Hippocampal formation (tissue), 2 donors: ENCODE data around the gene EIF3M.

Source experiments
- DNase-seq, 2 donors: peaks; one replicate each; lab custom pipeline; 2025; lab: John Stamatoyannopoulos, UW

Gene EIF3M

DNA sequence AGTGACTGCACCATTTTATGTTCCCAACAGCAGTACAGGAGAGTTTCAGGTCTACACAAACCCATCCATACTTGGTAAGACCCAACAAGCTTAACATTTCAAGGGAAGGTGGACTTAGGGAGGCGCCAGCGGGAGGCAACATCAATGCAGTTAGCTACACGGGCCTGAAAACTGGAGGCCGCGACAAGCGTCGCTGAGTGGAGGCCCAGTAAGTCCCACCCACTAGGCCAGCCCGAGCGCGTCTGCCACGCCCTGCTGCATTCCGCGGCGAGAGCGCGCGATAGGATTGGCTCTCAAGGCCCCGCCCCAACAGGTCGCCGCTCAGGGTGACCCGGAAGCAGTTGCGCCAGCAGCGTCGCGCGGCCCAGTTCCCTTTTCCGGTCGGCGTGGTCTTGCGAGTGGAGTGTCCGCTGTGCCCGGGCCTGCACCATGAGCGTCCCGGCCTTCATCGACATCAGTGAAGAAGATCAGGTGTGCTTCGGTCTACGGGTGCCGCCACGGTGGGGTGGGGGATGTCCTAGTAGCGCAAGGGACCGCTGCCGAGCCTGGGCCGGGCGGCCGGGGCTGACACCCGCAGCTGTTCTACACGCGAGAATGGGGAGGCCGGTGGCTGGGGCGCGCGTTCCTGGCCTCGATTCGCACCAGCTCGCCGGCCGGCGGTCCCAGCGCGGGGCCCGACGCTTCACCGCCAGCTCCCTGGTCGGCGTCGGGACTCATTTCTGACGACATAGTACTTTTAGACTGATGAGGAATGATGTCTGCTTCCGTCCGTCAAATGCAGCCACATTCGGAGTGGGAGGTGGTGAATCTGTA, at the start of gene EIF3M:
Gene EIF3M (plus strand): TSS at position 373 of the 813 bp plus-strand sequence. CDS start 57 bp downstream, at position 430.
- peak; percentile 88 to 94 for DNase-seq

GRCh38 chr11:32538804-32539203, 44.8 kb upstream of the EIF3M start:
- DNase-seq: no peak

- no peak for DNase-seq
Observed at GRCh38 chr11:32549611-32550187, 33.9 kb upstream of the EIF3M start.

DNA sequence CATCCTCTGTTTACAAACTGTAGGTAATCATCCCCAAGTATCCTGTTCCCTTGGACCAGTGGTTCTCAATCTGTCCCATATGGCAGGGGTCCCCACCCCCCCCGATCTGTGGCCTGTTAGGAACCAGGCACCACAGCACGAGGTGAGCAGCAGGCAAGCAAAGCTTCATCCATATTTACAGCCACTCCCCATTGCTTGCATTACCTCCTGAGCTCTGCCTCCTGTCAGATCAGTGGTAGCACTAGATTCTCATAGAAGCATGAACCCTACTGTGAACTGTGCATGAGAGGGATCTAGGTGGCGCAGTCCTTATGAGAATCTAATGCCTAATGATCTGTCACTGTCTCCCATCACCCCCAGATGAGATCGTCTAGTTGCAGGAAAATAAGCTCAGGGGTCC, 33.4 kb upstream of the EIF3M start:
- DNase-seq: no peak

DNA sequence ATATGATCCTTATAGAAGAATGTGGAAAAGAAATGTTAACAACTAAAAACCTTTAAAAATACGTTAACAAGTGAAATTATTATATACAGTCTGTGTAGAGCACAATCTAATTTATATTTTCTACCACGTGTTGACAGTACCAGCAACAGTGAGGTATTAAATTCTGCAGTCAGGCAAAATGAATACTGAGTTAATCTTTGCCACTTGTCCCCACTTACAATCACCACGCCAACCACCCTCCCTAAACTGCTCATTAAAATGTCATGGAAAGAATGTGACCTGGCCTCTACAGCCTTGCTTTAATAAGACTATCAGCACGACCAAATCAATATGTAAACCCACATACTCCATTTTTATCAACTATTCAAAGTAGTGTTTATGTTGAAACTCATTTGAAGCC, 28.5 kb upstream of the EIF3M start:
- no peak for DNase-seq

- DNase-seq: no peak
Observed at GRCh38 chr11:32555895-32556294, 27.7 kb upstream of the EIF3M start.

GRCh38 chr11:32561835-32562234, 21.8 kb upstream of the EIF3M start:
- DNase-seq: no peak

DNA sequence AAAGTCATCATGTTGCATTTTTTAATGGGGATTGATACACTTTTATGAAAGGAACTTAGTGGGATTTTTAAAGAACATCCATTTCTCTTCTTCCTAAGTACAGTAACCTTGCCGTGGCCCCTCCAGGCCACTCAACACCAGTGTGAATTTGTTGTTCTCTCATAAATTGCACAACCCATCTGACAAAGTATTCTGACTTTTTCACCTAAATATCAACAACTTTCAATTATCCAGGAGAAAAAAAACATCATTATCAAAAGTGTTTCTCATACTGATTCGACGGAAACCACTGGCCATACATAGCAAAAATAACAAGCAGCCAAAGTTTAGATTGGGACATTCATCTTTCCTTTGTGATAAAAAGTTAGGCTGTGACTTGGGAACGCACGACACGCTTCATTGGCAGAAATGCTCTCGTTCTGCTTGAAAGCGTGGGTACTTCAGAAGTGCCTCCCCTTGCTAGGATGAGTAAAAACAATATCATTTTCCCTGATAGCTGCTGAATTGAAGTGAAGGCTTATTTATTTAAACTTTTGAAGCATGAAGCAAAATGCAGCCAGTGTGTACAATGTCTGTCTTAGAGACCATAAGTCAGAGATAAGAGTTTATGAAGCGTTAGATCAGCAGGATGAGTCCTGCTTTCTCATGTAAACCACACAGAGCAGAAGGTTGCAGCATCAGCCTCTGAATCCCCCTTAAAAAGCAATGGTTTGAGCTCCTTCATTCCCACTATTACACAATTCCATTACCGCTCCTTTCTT, 20.6 kb upstream of the EIF3M start:
- no peak for DNase-seq

- no peak for DNase-seq
Observed at GRCh38 chr11:32563600-32563959, 20.1 kb upstream of the EIF3M start.

DNA sequence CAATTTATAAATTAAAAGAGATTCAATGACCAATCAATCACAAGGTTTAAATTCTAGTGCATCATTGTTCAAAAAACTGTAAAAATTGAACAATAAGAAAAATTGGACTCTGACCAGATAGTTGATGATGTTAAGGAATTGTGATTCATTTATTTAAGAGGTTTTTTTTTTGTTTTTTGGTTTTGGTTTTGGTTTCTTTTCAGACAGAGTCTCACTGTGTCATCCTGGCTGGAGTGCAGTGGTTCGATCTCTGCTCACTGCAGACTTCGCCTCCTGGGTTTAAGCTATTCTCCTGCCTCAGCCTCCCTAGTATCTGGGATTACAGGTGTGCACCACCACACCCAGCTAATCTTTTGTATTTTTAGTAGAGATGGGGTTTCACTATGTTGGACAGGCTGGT, 17.1 kb upstream of the EIF3M start:
- DNase-seq: no peak

- DNase-seq: no peak
Observed at GRCh38 chr11:32567154-32567553, 16.5 kb upstream of the EIF3M start.

- no peak for DNase-seq
Observed at GRCh38 chr11:32569313-32569881, 14.2 kb upstream of the EIF3M start.

- no peak for DNase-seq
Observed at GRCh38 chr11:32571039-32571438, 12.6 kb upstream of the EIF3M start.

- no peak for DNase-seq
Observed at GRCh38 chr11:32573228-32573627, 10.4 kb upstream of the EIF3M start.

GRCh38 chr11:32574421-32574820, 9.2 kb upstream of the EIF3M start:
- no peak for DNase-seq

DNA sequence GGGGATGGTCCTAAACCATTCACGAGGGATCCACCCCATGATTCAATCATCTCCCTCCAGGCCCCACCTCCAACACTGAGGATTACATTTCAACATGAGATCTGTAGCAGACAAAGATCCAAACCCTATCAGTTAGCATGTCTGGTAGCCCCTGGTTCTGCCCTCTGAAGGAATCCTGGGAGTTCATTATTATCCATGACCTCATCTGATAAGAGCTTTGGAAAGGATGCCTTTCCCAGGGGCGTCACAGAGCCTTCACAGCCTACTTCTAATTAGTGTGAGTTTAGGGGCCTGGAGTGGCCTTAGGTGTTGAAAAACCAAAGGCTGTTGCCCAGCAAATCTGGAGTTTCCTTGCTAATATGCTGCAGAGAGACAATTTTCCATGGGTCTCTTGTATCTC, 8.6 kb upstream of the EIF3M start:
- no peak for DNase-seq

DNA sequence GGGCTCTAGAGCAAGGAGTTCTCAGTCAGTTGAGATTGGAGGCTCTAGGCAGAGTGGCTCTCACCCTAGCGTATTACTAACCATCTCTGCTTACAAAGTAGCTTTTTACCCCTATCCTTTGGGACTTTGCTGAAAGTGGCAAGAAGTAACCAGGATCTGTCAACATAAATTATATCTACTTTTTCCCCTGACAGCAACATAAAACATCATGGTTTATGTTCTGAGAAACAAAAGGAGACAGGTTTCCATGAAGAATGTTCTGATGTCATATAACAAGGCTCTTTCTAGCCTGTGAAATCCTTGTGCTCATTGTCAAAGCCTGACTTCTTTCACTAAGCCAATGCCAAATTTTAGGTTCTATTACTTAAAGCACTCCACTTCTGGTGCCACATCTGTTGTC, 7.2 kb upstream of the EIF3M start:
- DNase-seq: no peak

DNA sequence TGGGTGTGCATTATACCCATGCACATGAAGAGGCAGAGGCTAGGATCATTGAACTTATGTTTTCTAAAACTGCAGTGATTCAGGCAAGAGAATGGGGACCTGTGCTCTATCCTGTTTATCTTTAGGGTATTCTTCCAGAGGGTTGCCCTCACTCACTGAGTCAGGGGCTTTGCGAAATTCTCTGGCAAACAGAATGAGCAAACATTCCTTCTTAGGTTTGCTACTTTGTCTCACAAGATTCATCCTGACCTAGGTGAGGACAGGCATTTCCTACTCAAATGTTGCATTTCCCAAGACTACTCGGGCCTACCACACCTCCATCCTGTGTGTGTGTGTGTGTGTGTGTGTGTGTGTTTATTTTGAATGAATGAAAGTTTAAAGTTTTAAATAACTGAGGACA, 2.7 kb upstream of the EIF3M start:
- DNase-seq: no peak

- DNase-seq: no peak
Observed at GRCh38 chr11:32581556-32581955, 2.1 kb upstream of the EIF3M start.

GRCh38 chr11:32584921-32585320, 1.3 kb downstream of the EIF3M start:
- DNase-seq: no peak

DNA sequence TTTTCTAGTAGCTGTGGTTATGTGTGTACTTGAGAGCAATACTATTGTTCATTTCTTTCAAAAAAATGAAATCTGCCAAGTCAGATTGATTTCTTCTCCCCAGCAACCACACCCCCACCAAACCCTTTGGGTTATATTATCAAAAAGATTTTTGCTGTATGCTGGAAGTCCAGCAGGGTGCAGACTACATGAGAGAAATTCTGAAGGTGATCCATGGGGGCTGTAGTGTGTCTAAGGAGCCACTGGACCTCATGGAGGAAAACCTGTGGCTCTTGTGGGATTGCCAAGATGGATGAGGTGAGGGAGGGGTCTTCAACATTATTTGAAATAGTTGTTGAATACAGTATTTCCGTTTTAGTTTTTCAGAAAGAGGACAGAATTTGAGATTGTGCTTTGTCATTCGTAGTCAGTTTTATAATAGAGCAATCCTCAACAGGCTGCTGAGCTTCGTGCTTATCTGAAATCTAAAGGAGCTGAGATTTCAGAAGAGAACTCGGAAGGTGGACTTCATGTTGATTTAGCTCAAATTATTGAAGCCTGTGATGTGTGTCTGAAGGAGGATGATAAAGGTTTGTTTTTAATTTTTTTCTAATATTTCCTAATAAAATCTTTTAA, 3.1 kb downstream of the EIF3M start:
- no peak for DNase-seq

DNA sequence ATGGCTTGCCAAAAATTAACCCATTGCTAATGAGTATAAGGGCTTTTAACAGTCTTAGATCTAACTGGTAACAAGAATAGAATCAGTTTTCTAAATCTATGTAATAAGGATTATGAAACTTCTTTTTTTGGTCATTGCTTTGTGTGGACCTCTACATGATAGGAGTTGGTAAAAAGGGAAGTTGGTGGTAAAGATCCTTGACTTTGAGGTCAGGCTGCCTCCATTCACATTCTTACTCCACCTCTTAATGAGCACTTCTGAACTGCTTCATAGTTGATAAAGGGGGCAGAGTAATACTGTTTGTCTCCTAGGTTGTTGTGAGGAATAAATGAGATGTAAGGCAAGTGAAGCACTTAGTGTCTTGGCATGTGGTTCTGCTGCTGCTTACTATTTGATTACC, 10.6 kb downstream of the EIF3M start:
- DNase-seq: no peak
